IMR-90 (cell line): ENCODE measurements around the gene UTY. TPM values are rescaled to one million over a fixed set of nuclear protein-coding genes. Genes with fewer than 3 reads are reported as not detected.

Source experiments
- ATAC-seq: fragments of 200-7000 bp; cut with Tn5 transposase; 2 replicates; pipeline ENCODE4 v1.9.1; 2020; ENCODE audit warnings: low read depth, mild to moderate bottlenecking, moderate library complexity
- BruUV-seq: library from RNA; stranded (reverse); fragments of 400-500 nt; replicated peaks from 2 replicates; lab custom pipeline; 2021; lab: Mats Ljungman, UMichigan
- CTCF ChIA-PET: fragments of 300-600 bp; formaldehyde crosslinking; extraction: SDS; loops from one replicate; lab custom pipeline; 2021; ENCODE audit warnings: antibody characterized with exemption; lab: Yijun Ruan, JAX
- POLR2A ChIA-PET: fragments of 300-600 bp; sonication (Branson Sonifier 250); formaldehyde crosslinking; loops from one replicate; lab custom pipeline; 2022; ENCODE audit warnings: antibody characterized with exemption; ENCODE audit not compliant: unreplicated experiment; lab: Charles Lee
- DNase-seq: peaks from one replicate; pipeline ENCODE4 v3.0.0; 2013
- H2AFZ ChIP-seq: replicated peaks from 2 replicates; pipeline ENCODE3; 2013; ENCODE audit warnings: low read length, mild to moderate bottlenecking; ENCODE audit not compliant: poor library complexity
- H2AK5ac ChIP-seq: 2 replicates; pipeline ENCODE4 v1.6.1; 2013; ENCODE audit warnings: low read depth, low read length, inconsistent platforms
- H2AK9ac ChIP-seq: replicated peaks from 2 replicates; pipeline ENCODE3; 2013; ENCODE audit warnings: mild to moderate bottlenecking, low read depth, low read length, moderate library complexity; ENCODE audit not compliant: poor library complexity
- H2BK120ac ChIP-seq: 2 replicates; pipeline ENCODE4 v1.6.1; 2013; ENCODE audit warnings: low read depth, low read length, inconsistent platforms
- H2BK15ac ChIP-seq: 3 replicates; pipeline ENCODE4 v1.6.1; 2013; ENCODE audit warnings: low read depth, low read length, inconsistent platforms
- H2BK20ac ChIP-seq: 2 replicates; pipeline ENCODE4 v1.6.1; 2013; ENCODE audit warnings: low read depth, mild to moderate bottlenecking, inconsistent platforms, low read length, moderate library complexity
- H2BK5ac ChIP-seq: 2 replicates; pipeline ENCODE4 v1.6.1; 2013; ENCODE audit warnings: mild to moderate bottlenecking, low read depth, low read length, inconsistent platforms; ENCODE audit not compliant: poor library complexity, severe bottlenecking
- H3K14ac ChIP-seq: replicated peaks from 2 replicates; pipeline ENCODE4 v1.6.1; 2013; ENCODE audit warnings: low read depth, low read length, inconsistent platforms
- H3K18ac ChIP-seq: 2 replicates; pipeline ENCODE4 v1.6.1; 2013; ENCODE audit warnings: low read depth, low read length, control low read depth
- H3K23ac ChIP-seq: 2 replicates; pipeline ENCODE4 v1.6.1; 2013; ENCODE audit warnings: low read depth, low read length, inconsistent platforms
- H3K27ac ChIP-seq: 2 replicates; pipeline ENCODE4 v1.5.1; 2013; ENCODE audit warnings: mild to moderate bottlenecking, control low read depth, low read length; ENCODE audit not compliant: insufficient read depth
- H3K27me3 ChIP-seq: 2 replicates; pipeline ENCODE4 v1.6.1; 2013; ENCODE audit warnings: low read length; ENCODE audit not compliant: control insufficient read depth, insufficient read depth
- H3K36me3 ChIP-seq: 2 replicates; pipeline ENCODE4 v1.6.1; 2013; ENCODE audit warnings: low read length, mixed read lengths; ENCODE audit not compliant: control insufficient read depth, insufficient read depth
- H3K4ac ChIP-seq: 2 replicates; pipeline ENCODE4 v1.6.1; 2013; ENCODE audit warnings: low read depth, low read length, inconsistent platforms
- H3K4me1 ChIP-seq: 2 replicates; pipeline ENCODE4 v1.6.1; 2013; ENCODE audit warnings: low read length, mixed read lengths; ENCODE audit not compliant: control insufficient read depth, insufficient read depth
- H3K4me2 ChIP-seq: 2 replicates; pipeline ENCODE4 v1.6.1; 2013; ENCODE audit warnings: low read depth, mild to moderate bottlenecking, control low read depth, low read length, moderate library complexity
- H3K4me3 ChIP-seq: 2 replicates; pipeline ENCODE4 v1.5.1; 2013; ENCODE audit warnings: low read depth, mild to moderate bottlenecking, control low read depth, low read length, moderate library complexity; ENCODE audit not compliant: insufficient read depth
- H3K56ac ChIP-seq: 2 replicates; pipeline ENCODE4 v1.6.1; 2013; ENCODE audit warnings: low read length, inconsistent platforms; ENCODE audit not compliant: insufficient read depth; ENCODE audit errors: extremely low read depth
- H3K79me1 ChIP-seq, 2 experiments: 2 replicates each; pipeline ENCODE4 v1.6.1; 2013; ENCODE audit warnings: low read length in 2 of 2, inconsistent platforms in 1 of 2, low read depth in 1 of 2
- H3K9ac ChIP-seq: 2 replicates; pipeline ENCODE4 v1.6.1; 2013; ENCODE audit warnings: low read depth, low read length, control low read depth
- H3K9me1 ChIP-seq: 2 replicates; pipeline ENCODE4 v1.6.1; 2013; ENCODE audit warnings: low read length, inconsistent platforms; ENCODE audit not compliant: insufficient read depth
- H3K9me3 ChIP-seq: 2 replicates; pipeline ENCODE4 v1.6.1; 2013; ENCODE audit warnings: low read length; ENCODE audit not compliant: control insufficient read depth, insufficient read depth
- H4K20me1 ChIP-seq: 2 replicates; pipeline ENCODE4 v1.6.1; 2013; ENCODE audit warnings: low read length, inconsistent platforms; ENCODE audit not compliant: insufficient read depth
- H4K5ac ChIP-seq: 2 replicates; pipeline ENCODE4 v1.6.1; 2013; ENCODE audit warnings: mild to moderate bottlenecking, low read depth, low read length, control low read depth
- H4K8ac ChIP-seq, 2 experiments: 2 replicates each; pipeline ENCODE4 v1.6.1; 2013; ENCODE audit warnings: low read depth in 2 of 2, low read length in 2 of 2, control low read depth in 1 of 2, inconsistent platforms in 1 of 2
- H4K91ac ChIP-seq: 2 replicates; pipeline ENCODE4 v1.6.1; 2013; ENCODE audit warnings: low read depth, low read length, inconsistent platforms; ENCODE audit not compliant: insufficient read depth
- RAD21 ChIP-seq: IDR thresholded peaks from 2 replicates; pipeline ENCODE4 v1.6.1; 2012; ENCODE audit warnings: low read length, improper control_type of control experiment
- WGBS, 2 experiments: methylation state at CpG; one replicate each; pipeline versions ENCODE4 v1.1.5 to v1.1.7; 2013; ENCODE audit warnings: missing lambda C conversion rate in 2 of 2; ENCODE audit not compliant: insufficient read length in 1 of 2; ENCODE audit errors: extremely low coverage in 2 of 2; 5-methylcytosine and 5-hydroxymethylcytosine counted together
- dilution Hi-C: fragments of 300-500 bp; cut with HindIII; formaldehyde crosslinking; loops from one replicate; pipeline ENCODE4 v1.14.3; 2018; ENCODE audit warnings: low sequenced_read_pairs; ENCODE audit not compliant: unreplicated experiment
- in situ Hi-C: fragments of 300-500 bp; cut with MboI; formaldehyde crosslinking; loops from 3 replicates; pipeline ENCODE4 v1.14.3; 2019; ENCODE audit warnings: low sequenced_read_pairs, inconsistent platforms, mixed read lengths
- intact Hi-C: fragments of 100-400 bp; cut with micrococcal nuclease; formaldehyde crosslinking; loops from 2 replicates; pipeline ENCODE4 v1.10.0; 2022
- polyA plus RNA-seq, 3 experiments: library from polyadenylated mRNA; depleted of rRNA; stranded (reverse); fragments of >200 nt; gene quantifications; 2 replicates each; pipeline ENCODE4 v1.2.3, GENCODE V29; 2012; ENCODE audit warnings: low replicate concordance in 1 of 3
- total RNA-seq: library from RNA; depleted of rRNA; stranded (reverse); fragments of >200 nt; gene quantifications from 2 replicates; pipeline ENCODE4 v1.2.3, GENCODE V29; 2012

The UTY gene
- total and polyA plus RNA-seq, 2 of the 4 experiments (the other 2 are of a cell fraction) = not detected

DNA sequence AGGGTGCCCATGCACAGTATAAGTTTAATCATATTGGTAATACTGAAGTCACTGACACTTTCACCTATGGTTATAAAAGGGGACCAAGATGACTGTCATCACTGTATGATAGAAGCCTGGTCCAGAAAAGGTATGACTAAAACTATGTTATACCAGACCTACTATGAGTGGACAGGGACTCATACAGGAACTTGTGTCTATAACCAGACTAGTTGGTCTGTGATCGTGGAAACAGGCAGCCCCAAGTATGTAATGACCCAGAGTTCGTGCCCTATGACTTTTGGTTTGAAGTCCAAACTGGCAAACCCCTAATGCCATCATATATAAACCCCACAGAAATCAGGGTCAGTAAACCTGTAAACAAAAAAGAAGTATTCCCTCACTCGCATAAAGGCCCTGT lies 134.3 kb downstream of the UTY start:
- dilution Hi-C loops = no loop called here
- no peaks in the 10 kb centered on the region for H3K36me3 ChIP-seq
- no peak overlapping the region for H2BK5ac ChIP-seq
- ChIA-PET POLR2A (no interaction called here), CTCF (no interaction called here)
- no peak overlapping the region for H3K56ac ChIP-seq
- no peak overlapping the region for H2AFZ ChIP-seq
- no peaks in the 10 kb centered on the region for H3K9me1 ChIP-seq
- TF ChIP-seq RAD21 = no peak
- no peak overlapping the region for H4K91ac ChIP-seq
- ATAC-seq = no peak
- H4K20me1 ChIP-seq = no peaks in the 10 kb centered on the region
- no peak overlapping the region for H4K8ac ChIP-seq
- no peak for DNase-seq
- in situ Hi-C loops = no loop called here
- H3K4me3 ChIP-seq = no peak overlapping the region
- H3K9me3 ChIP-seq = no peaks in the 10 kb centered on the region
- no peak overlapping the region for H3K14ac ChIP-seq
- no peak overlapping the region for H3K4ac ChIP-seq
- no peak overlapping the region for H2BK20ac ChIP-seq
- H2AK5ac ChIP-seq = no peak overlapping the region
- no peak overlapping the region for H2AK9ac ChIP-seq
- H3K27me3 ChIP-seq = no peaks in the 10 kb centered on the region
- no peak overlapping the region for H3K23ac ChIP-seq
- BruUV-seq = no TSS peak
- WGBS, 2 experiments = no CpG with 5 or more reads among the region's 3 CpGs
- intact Hi-C loops = no loop called here
- H4K5ac ChIP-seq = no peak overlapping the region
- no peak overlapping the region for H3K4me2 ChIP-seq
- H3K79me1 ChIP-seq = no peaks in the 10 kb centered on the region
- no peak overlapping the region for H3K18ac ChIP-seq
- no peak overlapping the region for H3K27ac ChIP-seq
- H2BK15ac ChIP-seq = no peak overlapping the region
- H3K4me1 ChIP-seq = no peaks in the 10 kb centered on the region
- no peak overlapping the region for H2BK120ac ChIP-seq
- H3K9ac ChIP-seq = no peak overlapping the region
